ENCODE measurements around the gene KPNA6. TPM values are rescaled to one million over a fixed set of nuclear protein-coding genes. Genes with fewer than 3 reads are reported as not detected.

The KPNA6 gene
- total and polyA plus RNA-seq, 2 of the 13 experiments (the other 11 are each of a cell fraction or from before 2014, with no cell fraction given), result 22.0 to 47.5 TPM

DNA sequence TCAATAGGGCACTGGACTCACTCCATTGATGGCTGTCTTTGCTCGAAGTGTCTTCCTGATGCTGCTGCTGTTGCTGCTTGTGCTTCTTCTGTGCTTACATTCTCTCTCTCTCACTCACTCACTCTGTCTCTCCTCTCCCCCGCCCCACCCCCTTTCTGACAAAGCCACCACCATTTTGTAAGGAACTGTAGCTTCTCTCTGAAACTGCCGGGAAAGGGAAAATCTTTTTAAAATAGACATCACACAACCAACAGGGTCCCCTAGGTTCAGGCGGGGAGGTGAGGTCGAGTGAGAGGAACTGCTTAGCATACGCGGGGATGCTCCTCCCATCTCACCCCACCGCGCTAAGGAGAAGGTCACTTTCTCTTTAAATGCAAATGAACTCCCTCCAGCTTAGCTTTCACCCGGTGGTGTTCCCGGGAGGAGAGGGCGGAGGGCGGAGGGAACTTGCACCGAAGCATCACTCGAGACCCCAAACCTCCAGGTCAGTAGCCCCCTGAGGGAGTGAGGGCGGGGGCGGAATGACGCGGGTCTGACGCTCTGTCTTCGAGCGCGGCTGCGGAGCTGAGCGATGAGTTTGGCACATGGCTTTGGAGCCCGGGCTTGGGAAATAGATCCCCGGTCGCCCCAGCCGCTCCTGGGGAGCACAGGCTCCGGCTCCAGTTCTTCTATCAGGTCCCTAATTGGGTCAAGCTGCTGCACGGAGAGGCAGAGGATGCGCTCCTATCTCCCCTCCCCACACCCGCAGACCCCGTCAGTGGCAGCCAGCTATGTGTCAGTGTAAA, 92.6 kb downstream of the KPNA6 start, which contains the start of gene CCDC28B (continued):
- TF ChIP-seq ZNF17 (CRISPR knock-in tag; IDR thresholded peaks at IDR 0.05) (no peak), MXI1 (IDR thresholded peaks at IDR 0.05; ENCODE audit: borderline replicate concordance, low read depth, low read length) (no peak), SETDB1 (CRISPR knock-in tag; IDR thresholded peaks at IDR 0.05; ENCODE audit: borderline replicate concordance) (no peak), SMARCC2 (IDR thresholded peaks at IDR 0.05) (no peak), GTF3A (CRISPR knock-in tag; conservative IDR thresholded peaks at IDR 0.05) (no peak), JUNB (CRISPR knock-in tag; IDR thresholded peaks at IDR 0.05; ENCODE audit: borderline replicate concordance) (no peak), HIVEP1 (CRISPR knock-in tag; IDR thresholded peaks at IDR 0.05) (no peak), ZNF792 (CRISPR knock-in tag; IDR thresholded peaks at IDR 0.05) (0 out of 2 replicates have a peak, but pooled peaks have one; percentile 17), NR3C1 (CRISPR knock-in tag; IDR thresholded peaks at IDR 0.05) (no peak), ZFP90 (CRISPR knock-in tag; IDR thresholded peaks at IDR 0.05; ENCODE audit: borderline replicate concordance) (no peak), ZNF441 (CRISPR knock-in tag; IDR thresholded peaks at IDR 0.05; ENCODE audit: borderline replicate concordance) (no peak), ATM (IDR thresholded peaks at IDR 0.05; ENCODE audit: borderline replicate concordance) (no peak), RORA (CRISPR knock-in tag; IDR thresholded peaks at IDR 0.05) (no peak), JARID2 (CRISPR knock-in tag; IDR thresholded peaks at IDR 0.05; ENCODE audit: insufficient replicate concordance) (no peak), HOXA7 (CRISPR knock-in tag; IDR thresholded peaks at IDR 0.05) (no peak), ZNF558 (CRISPR knock-in tag; IDR thresholded peaks at IDR 0.05; ENCODE audit: borderline replicate concordance) (0 out of 2 replicates have a peak, but pooled peaks have one; percentile 27), MED1 (CRISPR knock-in tag; IDR thresholded peaks at IDR 0.05) (no peak), POLR2G (IDR thresholded peaks at IDR 0.05; ENCODE audit: low read depth, low read length) (no peak), KAT2B (IDR thresholded peaks at IDR 0.05; ENCODE audit: borderline replicate concordance, low read depth, low read length) (no peak), NFATC3 (CRISPR knock-in tag; IDR thresholded peaks at IDR 0.05) (no peak), ELF1 (CRISPR knock-in tag; IDR thresholded peaks at IDR 0.05) (no peak), ZNF282 (IDR thresholded peaks at IDR 0.05; ENCODE audit: partially characterized antibody) (no peak)
- TF ChIP-seq, protein P1, sequence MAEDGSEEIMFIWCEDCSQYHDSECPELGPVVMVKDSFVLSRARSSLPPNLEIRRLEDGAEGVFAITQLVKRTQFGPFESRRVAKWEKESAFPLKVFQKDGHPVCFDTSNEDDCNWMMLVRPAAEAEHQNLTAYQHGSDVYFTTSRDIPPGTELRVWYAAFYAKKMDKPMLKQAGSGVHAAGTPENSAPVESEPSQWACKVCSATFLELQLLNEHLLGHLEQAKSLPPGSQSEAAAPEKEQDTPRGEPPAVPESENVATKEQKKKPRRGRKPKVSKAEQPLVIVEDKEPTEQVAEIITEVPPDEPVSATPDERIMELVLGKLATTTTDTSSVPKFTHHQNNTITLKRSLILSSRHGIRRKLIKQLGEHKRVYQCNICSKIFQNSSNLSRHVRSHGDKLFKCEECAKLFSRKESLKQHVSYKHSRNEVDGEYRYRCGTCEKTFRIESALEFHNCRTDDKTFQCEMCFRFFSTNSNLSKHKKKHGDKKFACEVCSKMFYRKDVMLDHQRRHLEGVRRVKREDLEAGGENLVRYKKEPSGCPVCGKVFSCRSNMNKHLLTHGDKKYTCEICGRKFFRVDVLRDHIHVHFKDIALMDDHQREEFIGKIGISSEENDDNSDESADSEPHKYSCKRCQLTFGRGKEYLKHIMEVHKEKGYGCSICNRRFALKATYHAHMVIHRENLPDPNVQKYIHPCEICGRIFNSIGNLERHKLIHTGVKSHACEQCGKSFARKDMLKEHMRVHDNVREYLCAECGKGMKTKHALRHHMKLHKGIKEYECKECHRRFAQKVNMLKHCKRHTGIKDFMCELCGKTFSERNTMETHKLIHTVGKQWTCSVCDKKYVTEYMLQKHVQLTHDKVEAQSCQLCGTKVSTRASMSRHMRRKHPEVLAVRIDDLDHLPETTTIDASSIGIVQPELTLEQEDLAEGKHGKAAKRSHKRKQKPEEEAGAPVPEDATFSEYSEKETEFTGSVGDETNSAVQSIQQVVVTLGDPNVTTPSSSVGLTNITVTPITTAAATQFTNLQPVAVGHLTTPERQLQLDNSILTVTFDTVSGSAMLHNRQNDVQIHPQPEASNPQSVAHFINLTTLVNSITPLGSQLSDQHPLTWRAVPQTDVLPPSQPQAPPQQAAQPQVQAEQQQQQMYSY (CRISPR knock-in tag; IDR thresholded peaks at IDR 0.05), result peak; percentile 39; the same call in 1 of the 2 replicates
- TF ChIP-seq, protein P2, sequence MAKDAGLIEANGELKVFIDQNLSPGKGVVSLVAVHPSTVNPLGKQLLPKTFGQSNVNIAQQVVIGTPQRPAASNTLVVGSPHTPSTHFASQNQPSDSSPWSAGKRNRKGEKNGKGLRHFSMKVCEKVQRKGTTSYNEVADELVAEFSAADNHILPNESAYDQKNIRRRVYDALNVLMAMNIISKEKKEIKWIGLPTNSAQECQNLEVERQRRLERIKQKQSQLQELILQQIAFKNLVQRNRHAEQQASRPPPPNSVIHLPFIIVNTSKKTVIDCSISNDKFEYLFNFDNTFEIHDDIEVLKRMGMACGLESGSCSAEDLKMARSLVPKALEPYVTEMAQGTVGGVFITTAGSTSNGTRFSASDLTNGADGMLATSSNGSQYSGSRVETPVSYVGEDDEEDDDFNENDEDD (CRISPR knock-in tag; IDR thresholded peaks at IDR 0.05; ENCODE audit: borderline replicate concordance), result peak; percentile 40; the same call in 1 of the 2 replicates
- TF ChIP-seq, protein P3, sequence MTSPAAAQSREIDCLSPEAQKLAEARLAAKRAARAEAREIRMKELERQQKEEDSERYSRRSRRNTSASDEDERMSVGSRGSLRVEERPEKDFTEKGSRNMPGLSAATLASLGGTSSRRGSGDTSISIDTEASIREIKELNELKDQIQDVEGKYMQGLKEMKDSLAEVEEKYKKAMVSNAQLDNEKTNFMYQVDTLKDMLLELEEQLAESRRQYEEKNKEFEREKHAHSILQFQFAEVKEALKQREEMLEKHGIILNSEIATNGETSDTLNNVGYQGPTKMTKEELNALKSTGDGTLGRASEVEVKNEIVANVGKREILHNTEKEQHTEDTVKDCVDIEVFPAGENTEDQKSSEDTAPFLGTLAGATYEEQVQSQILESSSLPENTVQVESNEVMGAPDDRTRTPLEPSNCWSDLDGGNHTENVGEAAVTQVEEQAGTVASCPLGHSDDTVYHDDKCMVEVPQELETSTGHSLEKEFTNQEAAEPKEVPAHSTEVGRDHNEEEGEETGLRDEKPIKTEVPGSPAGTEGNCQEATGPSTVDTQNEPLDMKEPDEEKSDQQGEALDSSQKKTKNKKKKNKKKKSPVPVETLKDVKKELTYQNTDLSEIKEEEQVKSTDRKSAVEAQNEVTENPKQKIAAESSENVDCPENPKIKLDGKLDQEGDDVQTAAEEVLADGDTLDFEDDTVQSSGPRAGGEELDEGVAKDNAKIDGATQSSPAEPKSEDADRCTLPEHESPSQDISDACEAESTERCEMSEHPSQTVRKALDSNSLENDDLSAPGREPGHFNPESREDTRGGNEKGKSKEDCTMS (CRISPR knock-in tag; conservative IDR thresholded peaks at IDR 0.05), result no peak
